WERI-Rb-1 (cell line): ENCODE measurements around the gene KRT83.
"Not testable (repeated sequence)": the region's sequence is repeated elsewhere in the genome, so short reads cannot be mapped to it uniquely, and the experiment has no call there.

ENCODE experiments used
- DNase-seq: peaks from one replicate; pipeline ENCODE4 v3.0.0-alpha.2; 2020
- H3K27ac ChIP-seq: fragments of 250-450 bp; sonication (Bioruptor Pico); 2 replicates; pipeline ENCODE4 v1.5.1; 2020; ENCODE audit warnings: mild to moderate bottlenecking, moderate library complexity
- H3K27me3 ChIP-seq: fragments of 250-450 bp; sonication (Bioruptor Pico); 2 replicates; pipeline ENCODE4 v1.5.1; 2021; ENCODE audit warnings: mild to moderate bottlenecking, low read depth, moderate library complexity; ENCODE audit not compliant: insufficient read depth, severe bottlenecking
- H3K36me3 ChIP-seq: fragments of 250-450 bp; sonication (Bioruptor Pico); 2 replicates; pipeline ENCODE4 v1.5.1; 2020; ENCODE audit warnings: mild to moderate bottlenecking, moderate library complexity
- H3K4me3 ChIP-seq: 2 replicates; pipeline ENCODE4 v1.5.1; 2011; ENCODE audit warnings: low read depth, mild to moderate bottlenecking, control low read depth, low read length
- H3K9me3 ChIP-seq: fragments of 250-450 bp; sonication (Bioruptor Pico); 2 replicates; pipeline ENCODE4 v1.5.1; 2021; ENCODE audit warnings: mild to moderate bottlenecking, moderate library complexity; ENCODE audit not compliant: severe bottlenecking
- CTCF ChIP-seq: IDR thresholded peaks from 2 replicates; pipeline ENCODE4 v1.5.1; 2011; ENCODE audit warnings: low read depth, mild to moderate bottlenecking, control low read depth, inconsistent platforms, low read length

KRT83 gene

GRCh38 chr12:52347551-52348510, 26.6 kb upstream of the KRT83 start:
- H3K4me3 ChIP-seq: no peak overlapping the region
- no peaks in the 10 kb centered on the region for H3K36me3 ChIP-seq
- peak; percentile 93 for DNase-seq
- H3K9me3 ChIP-seq: peaks cover 12% of the 10 kb centered on the region
- H3K27me3 ChIP-seq: peaks cover 8% of the 10 kb centered on the region
- TF ChIP-seq CTCF: no peak
- peak overlapping the region; percentile 46; the same call in 1 of the 2 replicates for H3K27ac ChIP-seq

DNA sequence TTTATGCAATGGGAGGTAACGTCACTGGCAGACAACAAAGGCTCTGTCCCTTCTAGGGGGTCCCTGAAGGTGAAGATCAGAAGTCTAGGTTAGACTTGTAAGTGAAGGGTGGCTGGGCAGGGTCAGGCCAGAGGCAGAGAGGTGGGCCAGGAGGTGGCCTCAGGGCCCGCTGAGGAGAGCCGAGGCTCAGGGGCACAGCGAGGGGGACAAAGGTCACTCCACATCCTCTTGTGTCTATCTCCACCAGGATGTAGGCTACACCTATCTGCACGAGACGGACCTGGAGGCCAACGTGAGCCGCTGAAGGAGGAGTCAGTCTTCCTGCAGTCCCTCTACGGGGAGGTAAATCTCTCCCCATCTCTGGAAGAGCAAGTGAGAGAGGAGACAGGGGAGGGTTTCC, 25.8 kb upstream of the KRT83 start:
- no peaks in the 10 kb centered on the region for H3K36me3 ChIP-seq
- DNase-seq: no peak
- TF ChIP-seq CTCF: no peak
- peaks cover 8% of the 10 kb centered on the region for H3K27me3 ChIP-seq
- H3K9me3 ChIP-seq: peaks cover 13% of the 10 kb centered on the region
- H3K4me3 ChIP-seq: no peak overlapping the region
- H3K27ac ChIP-seq: no peak overlapping the region

- Histone ChIP-seq H3K9me3 (peaks cover 13% of the 10 kb centered on the region), H3K27me3 (peaks cover 8% of the 10 kb centered on the region), H3K4me3 (no peak overlapping the region), H3K27ac (no peak overlapping the region), H3K36me3 (no peaks in the 10 kb centered on the region)
- no peak for TF ChIP-seq CTCF
- DNase-seq: no peak
Observed at GRCh38 chr12:52346593-52346992, 25.4 kb upstream of the KRT83 start.

GRCh38 chr12:52345041-52345440, 23.8 kb upstream of the KRT83 start:
- peaks cover 13% of the 10 kb centered on the region for H3K9me3 ChIP-seq
- not testable (repeated sequence) for H3K27ac ChIP-seq, H3K36me3 ChIP-seq, H3K4me3 ChIP-seq, H3K27me3 ChIP-seq
- DNase-seq: peak; percentile 36

DNA sequence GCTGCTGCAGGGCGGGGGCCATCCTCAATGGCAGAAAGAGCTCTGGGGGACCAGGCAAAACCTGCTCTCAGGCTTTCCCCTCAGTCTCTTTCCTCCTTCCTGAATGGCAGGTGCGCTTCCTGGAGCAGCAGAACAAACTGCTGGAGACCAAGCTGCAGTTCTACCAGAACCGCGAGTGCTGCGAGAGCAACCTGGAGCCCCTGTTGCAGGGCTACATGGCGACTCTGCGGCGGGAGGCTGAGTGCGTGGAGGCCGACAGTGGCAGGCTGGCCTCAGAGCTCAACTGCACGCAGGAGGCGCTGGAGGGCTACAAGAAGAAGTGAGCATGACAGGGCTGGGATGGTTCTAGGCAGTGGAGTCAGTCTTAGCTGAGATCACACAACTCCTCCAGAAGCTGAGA, 22.9 kb upstream of the KRT83 start:
- Histone ChIP-seq H3K9me3 (peaks cover 13% of the 10 kb centered on the region), H3K4me3 (no peak overlapping the region), H3K27ac (no peak overlapping the region), H3K27me3 (no peaks in the 10 kb centered on the region), H3K36me3 (no peaks in the 10 kb centered on the region)
- no peak for DNase-seq
- no peak for TF ChIP-seq CTCF

DNA sequence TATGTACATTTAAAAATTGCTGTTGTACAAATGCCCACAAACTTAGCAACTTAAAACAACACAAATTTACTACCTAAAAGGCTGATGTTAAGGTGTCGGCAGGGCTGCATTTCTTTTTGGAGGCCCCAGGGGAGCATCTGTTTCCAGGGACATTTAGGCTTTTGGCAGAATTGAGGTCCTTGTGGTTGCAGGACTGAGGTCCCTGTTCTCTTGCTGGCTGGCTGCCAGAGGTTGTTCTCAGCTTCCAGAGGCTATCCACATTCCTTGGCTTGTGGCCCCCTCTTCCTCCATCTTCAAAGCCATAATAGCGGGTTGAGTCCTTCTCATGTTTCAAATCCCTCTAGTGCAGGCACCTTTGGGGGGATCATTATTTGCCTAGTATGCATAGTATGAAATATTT, 22.4 kb upstream of the KRT83 start:
- Histone ChIP-seq H3K4me3 (no peak overlapping the region), H3K27ac (no peak overlapping the region), H3K27me3 (no peaks in the 10 kb centered on the region), H3K9me3 (peaks cover 13% of the 10 kb centered on the region), H3K36me3 (no peaks in the 10 kb centered on the region)
- DNase-seq: no peak
- TF ChIP-seq CTCF: no peak
